ENCODE data around the gene RAB25.

Gene RAB25

GRCh38 chr1:156074661-156075060 is 13.7 kb downstream of the RAB25 start:
- no peak overlapping the region for H3K4me3 ChIP-seq (ENCODE audit: low read depth, low read length)
- TF ChIP-seq CTCF (IDR thresholded peaks at IDR 0.05; ENCODE audit: low read depth, low read length, missing control alignments), result no peak
- no peak for DNase-seq (ENCODE audit: low read depth)

- no peak for DNase-seq (ENCODE audit: low read depth)
- TF ChIP-seq CTCF (IDR thresholded peaks at IDR 0.05; ENCODE audit: low read depth, low read length, missing control alignments), result no peak
- H3K4me3 ChIP-seq (ENCODE audit: low read depth, low read length), result no peak overlapping the region
These were observed 14.2 kb downstream of the RAB25 start for GRCh38 chr1:156075162-156075561.

GRCh38 chr1:156075775-156076204 is 14.8 kb downstream of the RAB25 start:
- H3K4me3 ChIP-seq (ENCODE audit: low read depth, low read length), result no peak overlapping the region
- no peak for TF ChIP-seq CTCF (IDR thresholded peaks at IDR 0.05; ENCODE audit: low read depth, low read length, missing control alignments)
- DNase-seq (ENCODE audit: low read depth), result no peak

GRCh38 chr1:156076609-156077429 is 15.9 kb downstream of the RAB25 start:
- no peak for TF ChIP-seq CTCF (IDR thresholded peaks at IDR 0.05; ENCODE audit: low read depth, low read length, missing control alignments)
- DNase-seq (ENCODE audit: low read depth), result no peak
- H3K4me3 ChIP-seq (ENCODE audit: low read depth, low read length), result no peak overlapping the region; the same call in 1 of the 2 replicates

GRCh38 chr1:156077430-156077760 is 16.4 kb downstream of the RAB25 start:
- DNase-seq (ENCODE audit: low read depth), result no peak
- no peak overlapping the region for H3K4me3 ChIP-seq (ENCODE audit: low read depth, low read length)
- TF ChIP-seq CTCF (IDR thresholded peaks at IDR 0.05; ENCODE audit: low read depth, low read length, missing control alignments), result no peak

- H3K4me3 ChIP-seq (ENCODE audit: low read depth, low read length), result no peak overlapping the region
- no peak for DNase-seq (ENCODE audit: low read depth)
- no peak for TF ChIP-seq CTCF (IDR thresholded peaks at IDR 0.05; ENCODE audit: low read depth, low read length, missing control alignments)
These were observed 17.8 kb downstream of the RAB25 start for GRCh38 chr1:156078728-156079127.

GRCh38 chr1:156079762-156080161 is 18.8 kb downstream of the RAB25 start:
- no peak for TF ChIP-seq CTCF (IDR thresholded peaks at IDR 0.05; ENCODE audit: low read depth, low read length, missing control alignments)
- DNase-seq (ENCODE audit: low read depth), result no peak
- H3K4me3 ChIP-seq (ENCODE audit: low read depth, low read length), result no peak overlapping the region
